Measurements from ENCODE around the gene CNIH3. TPM values are rescaled to one million over a fixed set of nuclear protein-coding genes. Genes with fewer than 3 reads are reported as not detected.

CNIH3 gene
- total RNA-seq, 1 experiment from 2014 or later: 1.8 TPM

GRCh38 chr1:224660074-224660473 lies 44.0 kb downstream of the CNIH3 start:
- ATAC-seq: no peak
- intact Hi-C loops (cut with micrococcal nuclease): no loop called here
- CTCF ChIA-PET: no interaction called here

More at GRCh38 chr1:224660074-224660473, 44.0 kb downstream of the CNIH3 start:
- Histone ChIP-seq H3K4me2 (ENCODE audit: low read length) (no peak overlapping the region), H3K4me3 (replicated peaks in 1 of 2; ENCODE audit: low read depth in 1 of 2, low read length in 2 of 2) (no peak overlapping the region), H3K9ac (ENCODE audit: low read length) (no peak overlapping the region), H3K36me3 (ENCODE audit: control insufficient read depth in 1 of 2, insufficient read depth in 2 of 2, low read length in 2 of 2) (no peaks in the 10 kb centered on the region), H3K27ac (ENCODE audit: low read depth, low read length) (no peak overlapping the region), H2AFZ (ENCODE audit: low read depth, low read length, poor library complexity, severe bottlenecking) (no peak overlapping the region), H4K20me1 (ENCODE audit: insufficient read depth) (no peaks in the 10 kb centered on the region; the same call in 1 of the 2 replicates), H3K4me1 (ENCODE audit: control insufficient read depth in 1 of 2, insufficient read depth in 2 of 2, low read length in 2 of 2) (no peaks in the 10 kb centered on the region), H3K79me2 (ENCODE audit: insufficient read depth, low read length) (no peaks in the 10 kb centered on the region), H3K27me3 (ENCODE audit: insufficient read depth, low read length) (no peaks in the 10 kb centered on the region), H3K9me2 (ENCODE audit: insufficient read depth) (no peaks in the 10 kb centered on the region), H3K9me3 (ENCODE audit: control insufficient read depth in 1 of 2, insufficient read depth in 1 of 2, low read depth in 1 of 2, low read length in 2 of 2) (no peaks in the 10 kb centered on the region)
- TF ChIP-seq EGR1 (IDR thresholded peaks at IDR 0.05; ENCODE audit: low read depth) (no peak), YY1 (IDR thresholded peaks at IDR 0.05; ENCODE audit: extremely low read depth, insufficient replicate concordance, low read depth, low read length) (no peak), RAD21 (IDR thresholded peaks at IDR 0.05; ENCODE audit: low read depth) (no peak), ZBTB33 (IDR thresholded peaks at IDR 0.05; ENCODE audit: extremely low read depth, insufficient replicate concordance, low read length) (no peak), SP1 (IDR thresholded peaks at IDR 0.05; ENCODE audit: low read depth) (no peak), POLR2AphosphoS5 (IDR thresholded peaks at IDR 0.05; ENCODE audit: low read depth, low read length) (no peak), CTCF (IDR thresholded peaks at IDR 0.05 in 2 of 3, conservative IDR thresholded peaks at IDR 0.05 in 1 of 3; ENCODE audit: borderline replicate concordance in 1 of 3, insufficient read depth in 1 of 3, low read depth in 2 of 3, low read length in 2 of 3) (no peak), CBX3 (IDR thresholded peaks at IDR 0.05; ENCODE audit: low read depth) (no peak), EZH2 (IDR thresholded peaks at IDR 0.05) (no peak), JUND (IDR thresholded peaks at IDR 0.05) (no peak), ELF1 (IDR thresholded peaks at IDR 0.05; ENCODE audit: borderline replicate concordance, low read depth) (no peak)
- RAD21 ChIA-PET (ENCODE audit: low non-redundant PET in 1 of 2, low total read pairs in 2 of 2, uncharacterized antibody in 2 of 2, unreplicated experiment in 2 of 2): no interaction called here
- DNase-seq (ENCODE audit: low read depth, low spot score): no peak
- no TSS peak for BruUV-seq (replicated peaks)
- POLR2A ChIA-PET: no interaction called here

All from HCT116 (cell line).